Measurements from ENCODE around the gene PAX2.

- TF ChIP-seq CTCF (IDR thresholded peaks at IDR 0.05) = no peak
- no peak for TF ChIP-seq POLR2A (IDR thresholded peaks at IDR 0.05)
These were observed 32.1 kb upstream of the PAX2 start for GRCh38 chr10:100713049-100713858.

All from esophagus squamous epithelium (tissue), 4 donors.